Sciatic nerve (tissue), 2 donors: Measurements from ENCODE around the gene PLEKHG5. TPM values are rescaled to one million over a fixed set of nuclear protein-coding genes. Genes with fewer than 3 reads are reported as not detected.

Source experiments
- ATAC-seq: fragments of 200-7000 bp; cut with Tn5 transposase; one replicate; pipeline ENCODE4 v1.9.1; 2020; ENCODE audit warnings: mild to moderate bottlenecking, moderate library complexity
- DNase-seq: peaks from one replicate; pipeline ENCODE4 v3.0.0-alpha.2; 2020; ENCODE audit warnings: low spot score
- intact Hi-C: fragments of 100-400 bp; cut with DNase I; formaldehyde crosslinking; loops from one replicate; pipeline ENCODE4 v1.14.2; 2022
- total RNA-seq: library from RNA; stranded (reverse); fragmentation: NEBNext Ultra II Directional; extraction: Animal tissue kit (Norgen Biotek cat#: 25700); gene quantifications from one replicate; pipeline ENCODE4 v1.2.1, GENCODE V29; 2021
- donor health status: DM: no; HTN: no; CAD: no.
- donor health status: DM: no; HTN: no; CAD: no.

Gene PLEKHG5, protein sequence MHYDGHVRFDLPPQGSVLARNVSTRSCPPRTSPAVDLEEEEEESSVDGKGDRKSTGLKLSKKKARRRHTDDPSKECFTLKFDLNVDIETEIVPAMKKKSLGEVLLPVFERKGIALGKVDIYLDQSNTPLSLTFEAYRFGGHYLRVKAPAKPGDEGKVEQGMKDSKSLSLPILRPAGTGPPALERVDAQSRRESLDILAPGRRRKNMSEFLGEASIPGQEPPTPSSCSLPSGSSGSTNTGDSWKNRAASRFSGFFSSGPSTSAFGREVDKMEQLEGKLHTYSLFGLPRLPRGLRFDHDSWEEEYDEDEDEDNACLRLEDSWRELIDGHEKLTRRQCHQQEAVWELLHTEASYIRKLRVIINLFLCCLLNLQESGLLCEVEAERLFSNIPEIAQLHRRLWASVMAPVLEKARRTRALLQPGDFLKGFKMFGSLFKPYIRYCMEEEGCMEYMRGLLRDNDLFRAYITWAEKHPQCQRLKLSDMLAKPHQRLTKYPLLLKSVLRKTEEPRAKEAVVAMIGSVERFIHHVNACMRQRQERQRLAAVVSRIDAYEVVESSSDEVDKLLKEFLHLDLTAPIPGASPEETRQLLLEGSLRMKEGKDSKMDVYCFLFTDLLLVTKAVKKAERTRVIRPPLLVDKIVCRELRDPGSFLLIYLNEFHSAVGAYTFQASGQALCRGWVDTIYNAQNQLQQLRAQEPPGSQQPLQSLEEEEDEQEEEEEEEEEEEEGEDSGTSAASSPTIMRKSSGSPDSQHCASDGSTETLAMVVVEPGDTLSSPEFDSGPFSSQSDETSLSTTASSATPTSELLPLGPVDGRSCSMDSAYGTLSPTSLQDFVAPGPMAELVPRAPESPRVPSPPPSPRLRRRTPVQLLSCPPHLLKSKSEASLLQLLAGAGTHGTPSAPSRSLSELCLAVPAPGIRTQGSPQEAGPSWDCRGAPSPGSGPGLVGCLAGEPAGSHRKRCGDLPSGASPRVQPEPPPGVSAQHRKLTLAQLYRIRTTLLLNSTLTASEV
- 77.7 TPM for total RNA-seq

GRCh38 chr1:6491480-6491962 is at the start of gene PLEKHG5:
TSS of gene PLEKHG5 (minus strand) at chr1:6491667. CDS start at chr1:6477571, 14,096 bp downstream.
- intact Hi-C loops: no loop called here
- DNase-seq (no peak), ATAC-seq (no peak)

GRCh38 chr1:6538956-6539355 is 47.5 kb upstream of the PLEKHG5 start:
- no peak for DNase-seq
- intact Hi-C loops: no loop called here
- no peak for ATAC-seq

DNA sequence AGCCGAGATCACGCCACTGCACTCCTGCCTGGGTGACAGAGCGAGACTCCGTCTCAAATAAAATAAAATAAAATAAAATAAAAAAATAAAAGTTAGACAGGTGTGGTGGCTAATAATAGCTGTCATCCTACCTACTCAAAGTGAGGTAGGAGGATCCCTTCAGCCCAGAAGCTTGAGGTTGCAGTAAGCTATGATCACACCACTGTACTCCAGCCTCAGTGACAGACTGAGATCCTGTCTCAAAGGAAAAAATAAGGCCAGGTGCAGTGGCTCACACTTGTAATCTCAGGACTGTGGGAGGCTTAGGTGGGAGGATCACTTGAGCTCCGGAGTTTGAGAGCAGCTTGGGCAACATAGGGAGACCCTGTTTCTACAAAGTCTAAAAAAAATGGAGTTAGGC is 44.8 kb upstream of the PLEKHG5 start:
- no peak for ATAC-seq

DNA sequence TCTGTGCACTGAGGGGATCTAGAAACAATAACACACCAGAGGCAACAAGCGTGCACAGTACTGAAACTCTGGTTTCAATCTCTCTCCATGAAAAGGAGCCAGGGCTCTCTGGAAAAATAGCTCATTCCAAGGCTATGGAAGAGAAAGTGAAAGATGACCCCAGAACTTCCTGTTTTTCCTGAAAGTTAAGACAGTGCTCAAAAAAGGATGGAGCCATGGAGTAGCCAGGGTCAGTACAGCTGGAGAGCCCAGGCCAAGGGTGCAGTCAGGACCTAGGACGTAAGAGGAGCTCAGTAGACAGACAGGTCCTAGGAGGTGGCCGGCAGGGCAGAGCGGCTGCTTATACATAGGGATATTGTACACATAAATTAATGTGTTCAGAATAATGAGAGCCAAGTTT is 43.7 kb upstream of the PLEKHG5 start:
- no peak for DNase-seq
- ATAC-seq: no peak
- intact Hi-C loops: no loop called here

More for the DNA sequence above, 44.8 kb upstream of the PLEKHG5 start:
- no peak for DNase-seq
- intact Hi-C loops: no loop called here

DNA sequence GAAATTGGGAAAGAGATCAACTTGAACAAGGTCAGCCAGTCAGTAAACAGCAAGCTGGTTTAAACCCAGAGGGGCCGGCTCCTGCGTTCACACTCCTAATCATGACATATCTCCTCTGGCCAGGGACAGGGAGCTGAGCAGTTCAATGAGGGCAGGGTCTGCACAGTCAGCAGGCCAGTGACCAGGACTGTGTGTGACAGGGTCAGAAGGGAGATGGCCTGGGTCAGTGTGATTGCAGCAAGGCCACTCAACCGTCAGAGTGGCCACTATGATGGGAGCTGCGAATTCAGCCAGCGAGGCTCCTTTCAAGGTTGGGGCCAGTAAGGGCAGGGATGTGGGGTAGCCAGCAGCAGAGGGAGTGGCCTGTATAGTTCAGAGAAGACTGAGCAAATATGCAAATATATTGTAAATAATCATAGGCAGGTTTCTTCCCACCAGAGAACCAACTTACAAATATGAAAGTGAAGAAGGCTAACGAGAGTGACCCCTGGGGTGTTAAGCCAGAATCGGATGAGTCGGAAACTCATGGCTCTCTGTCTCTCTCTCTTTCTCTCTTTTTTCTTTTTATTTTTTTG is 42.9 kb upstream of the PLEKHG5 start:
- intact Hi-C loops: no loop called here
- ATAC-seq (no peak), DNase-seq (no peak)

GRCh38 chr1:6531996-6532395 is 40.5 kb upstream of the PLEKHG5 start:
- no peak for ATAC-seq
- intact Hi-C loops: no loop called here
- DNase-seq: no peak

DNA sequence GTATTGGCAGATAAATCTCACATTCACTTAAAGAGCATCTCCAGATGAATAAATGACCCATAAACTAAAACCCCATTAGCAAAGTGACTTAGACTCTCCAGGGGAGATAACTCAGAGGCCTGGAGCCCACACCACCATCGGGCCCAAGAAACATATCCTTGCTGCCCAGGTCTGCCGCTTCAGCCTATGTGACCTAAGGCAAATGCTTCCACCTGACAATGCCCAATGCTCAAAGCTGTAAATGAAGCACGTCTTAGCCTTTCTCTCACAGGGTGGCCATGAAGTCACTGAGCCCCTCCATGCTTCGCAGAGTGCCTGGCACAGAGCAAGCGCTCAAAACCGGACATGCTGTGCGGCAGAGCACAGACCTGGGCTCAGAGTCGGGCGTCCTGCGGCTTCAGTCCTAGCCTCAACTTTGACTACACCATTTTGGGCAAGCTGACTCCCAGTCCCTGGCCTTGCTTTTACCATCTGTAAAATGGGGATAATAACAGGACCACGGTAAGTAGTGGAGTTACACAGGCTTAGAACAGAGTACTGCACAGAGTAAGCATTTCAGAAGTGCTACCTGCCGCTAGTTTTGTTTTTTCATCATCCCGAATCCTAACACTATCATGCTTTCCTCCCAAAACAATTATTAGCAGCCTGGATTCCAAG is 39.2 kb upstream of the PLEKHG5 start:
- no peak for DNase-seq
- no peak for ATAC-seq
- intact Hi-C loops: no loop called here

GRCh38 chr1:6528492-6528891 is 37.0 kb upstream of the PLEKHG5 start:
- intact Hi-C loops: loop anchor here (2.0 to 5.0 kb wide), 2 partner anchors 52 to 319 kb away; no protein-coding TSS in a partner anchor
- ATAC-seq (no peak), DNase-seq (no peak)

DNA sequence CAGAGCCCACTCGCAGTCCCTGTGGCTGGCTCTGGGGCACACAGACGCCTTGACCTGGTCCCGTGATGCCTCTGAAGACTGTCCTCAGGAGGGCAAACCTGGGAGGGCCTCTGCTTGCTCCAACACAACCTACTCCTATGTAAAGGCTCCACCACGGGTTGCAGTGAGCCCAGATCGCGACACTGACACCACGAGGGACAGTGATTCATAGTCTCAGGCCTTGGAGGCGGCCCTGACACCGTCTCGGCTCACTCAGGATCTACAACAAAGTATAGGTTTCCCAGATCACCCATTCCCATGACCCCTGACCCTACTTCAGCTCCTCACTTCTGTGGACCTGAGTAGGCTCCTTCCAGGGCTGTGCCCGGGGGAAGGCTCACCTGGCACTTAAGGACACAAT is 34.8 kb upstream of the PLEKHG5 start:
- intact Hi-C loops: loop anchor here (5.0 kb wide), 1 partner anchor 321 kb away; no protein-coding TSS in a partner anchor
- DNase-seq (no peak), ATAC-seq (no peak)

GRCh38 chr1:6523566-6523965 is 32.1 kb upstream of the PLEKHG5 start:
- intact Hi-C loops: no loop called here
- ATAC-seq (peak; percentile 42), DNase-seq (no peak)

DNA sequence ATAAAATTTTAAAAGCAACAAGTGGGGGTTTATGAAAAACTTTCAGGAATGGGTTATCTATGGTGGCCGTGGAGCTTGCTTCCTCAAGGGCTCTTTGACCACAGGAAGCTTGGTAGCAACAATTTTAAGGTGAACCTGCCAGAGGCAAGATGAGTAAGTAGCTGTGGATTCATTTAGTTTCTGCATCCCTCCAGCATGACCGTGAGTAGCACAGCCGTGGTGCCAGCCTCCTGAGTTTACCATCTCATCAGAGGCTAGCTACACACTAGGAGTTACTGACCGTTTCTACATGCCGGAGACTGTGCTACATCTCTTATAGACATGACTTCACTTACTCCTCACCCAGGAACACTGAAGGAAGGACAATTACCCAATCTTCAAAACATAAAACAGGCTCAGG is 30.1 kb upstream of the PLEKHG5 start:
- no peak for DNase-seq
- no peak for ATAC-seq
- intact Hi-C loops: no loop called here

GRCh38 chr1:6519935-6520671 is 28.6 kb upstream of the PLEKHG5 start:
- DNase-seq (no peak), ATAC-seq (peak; percentile 91)
- intact Hi-C loops: no loop called here

DNA sequence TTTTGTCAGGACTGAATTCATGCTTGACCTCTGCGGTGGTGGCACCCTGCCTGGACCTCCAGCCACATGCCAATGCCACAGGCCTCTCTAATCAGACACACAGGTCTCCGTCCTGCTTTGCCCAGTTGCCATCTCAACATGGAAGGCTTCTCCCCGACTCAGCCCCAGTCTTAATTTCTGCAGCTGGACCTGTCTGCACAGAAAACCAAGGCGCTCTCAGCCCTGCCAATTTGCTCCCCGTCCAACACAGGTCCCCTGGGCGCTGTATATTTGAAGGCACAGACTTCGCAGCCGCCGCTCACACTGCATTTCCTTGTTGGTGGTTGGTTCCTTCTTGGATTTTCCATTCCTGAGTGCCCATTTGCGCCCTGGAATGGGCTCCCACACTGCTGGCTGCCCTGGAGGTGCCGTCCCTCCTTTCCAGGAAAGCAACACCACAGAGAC is 28.0 kb upstream of the PLEKHG5 start:
- peak; percentile 74 for ATAC-seq

DNA sequence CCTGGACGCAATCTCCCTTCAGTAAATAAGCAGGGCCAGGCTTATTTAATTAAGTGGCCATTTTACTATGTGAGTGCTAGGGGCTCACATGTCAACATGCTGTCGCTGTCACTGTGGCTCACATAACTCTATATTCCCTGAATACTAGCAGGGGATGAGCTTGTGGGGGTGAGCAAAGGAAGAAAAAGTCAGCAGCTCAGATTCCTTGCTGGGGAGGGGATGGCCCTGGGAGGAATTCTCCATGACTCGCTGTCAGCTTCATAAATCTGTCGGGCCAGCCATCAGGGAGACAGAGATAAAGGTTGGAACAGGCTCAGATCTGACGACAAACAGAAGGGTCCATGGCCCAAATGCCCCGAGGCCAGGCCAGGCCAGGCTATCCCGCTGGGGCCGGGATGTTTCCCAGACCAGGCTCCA is 26.0 kb upstream of the PLEKHG5 start:
- no peak for DNase-seq
- ATAC-seq: no peak
- intact Hi-C loops: no loop called here

More for the DNA sequence above, 28.0 kb upstream of the PLEKHG5 start:
- no peak for DNase-seq
- intact Hi-C loops: no loop called here

DNA sequence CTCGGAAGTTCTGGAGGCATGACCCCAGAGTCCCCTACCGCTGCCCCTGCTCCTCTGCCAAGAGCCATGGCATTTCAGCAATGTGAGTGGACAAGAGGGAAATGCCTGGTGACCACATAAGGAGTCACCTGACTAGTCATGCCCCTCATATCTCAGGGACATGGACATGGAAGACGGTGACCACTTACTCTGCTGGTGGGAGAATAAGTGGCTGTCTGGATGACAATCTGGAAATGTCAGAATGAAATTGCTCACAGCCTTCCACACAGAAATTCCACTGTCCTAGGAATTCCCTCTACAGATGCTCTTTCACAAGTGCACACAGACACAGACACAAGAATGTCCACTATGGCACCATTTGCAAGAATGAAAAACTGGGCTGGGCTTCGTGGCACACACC is 24.3 kb upstream of the PLEKHG5 start:
- ATAC-seq: no peak
- intact Hi-C loops: no loop called here
- DNase-seq: no peak

DNA sequence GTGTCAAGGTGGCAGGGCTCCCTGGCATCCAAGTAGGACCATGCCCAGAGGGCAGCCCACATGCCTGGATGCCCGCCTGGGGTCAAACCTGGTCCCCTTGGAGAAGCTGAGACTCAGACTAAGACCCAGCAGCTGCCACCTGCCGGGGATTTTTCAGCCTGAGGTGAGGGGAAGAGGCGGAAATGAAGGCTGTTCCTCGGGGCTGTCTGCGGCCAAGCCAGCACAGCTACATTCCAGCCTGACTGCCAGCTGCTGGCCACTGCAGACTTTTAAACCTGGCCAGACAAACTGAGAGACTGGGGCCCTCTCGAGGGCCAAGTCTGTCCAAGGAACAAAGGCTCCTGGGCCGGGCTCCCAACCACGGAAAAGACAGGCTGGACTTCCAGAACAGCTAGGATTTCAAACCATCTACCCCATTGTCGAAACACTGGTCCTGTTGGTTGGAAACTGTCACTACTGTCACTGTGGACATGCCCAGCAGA is 21.9 kb upstream of the PLEKHG5 start:
- intact Hi-C loops: no loop called here
- DNase-seq: no peak
- ATAC-seq: no peak

DNA sequence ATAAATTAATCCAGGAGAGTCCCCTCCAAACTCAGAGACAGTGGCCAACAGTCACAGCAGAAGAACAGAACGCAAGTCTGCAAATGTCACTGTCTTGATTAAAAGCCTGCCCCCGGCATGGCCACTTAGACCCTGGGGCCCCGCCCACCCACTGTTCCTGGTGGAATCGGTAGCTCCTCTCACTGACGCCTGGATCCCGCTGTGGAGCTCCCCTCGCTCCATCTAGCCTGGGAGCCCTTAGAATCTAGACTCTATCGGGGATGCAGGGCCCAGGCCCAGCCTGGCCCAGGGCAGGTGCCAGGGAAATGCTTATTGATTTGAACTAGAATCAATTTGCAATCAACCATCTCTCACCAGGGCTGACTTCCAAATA is 21.4 kb upstream of the PLEKHG5 start:
- intact Hi-C loops: no loop called here
- no peak for ATAC-seq
- no peak for DNase-seq
